ENCODE results near the gene RPS24. TPM values are rescaled to one million over a fixed set of nuclear protein-coding genes. Genes with fewer than 3 reads are reported as not detected.
A peak's percentile ranks its signal among the peaks of the same experiment; 100 is the strongest.

Gene RPS24
- total and polyA plus RNA-seq, 2 of the 13 experiments (the other 11 are each of a cell fraction or from before 2014, with no cell fraction given) = 2,690 to 3,319 TPM

DNA sequence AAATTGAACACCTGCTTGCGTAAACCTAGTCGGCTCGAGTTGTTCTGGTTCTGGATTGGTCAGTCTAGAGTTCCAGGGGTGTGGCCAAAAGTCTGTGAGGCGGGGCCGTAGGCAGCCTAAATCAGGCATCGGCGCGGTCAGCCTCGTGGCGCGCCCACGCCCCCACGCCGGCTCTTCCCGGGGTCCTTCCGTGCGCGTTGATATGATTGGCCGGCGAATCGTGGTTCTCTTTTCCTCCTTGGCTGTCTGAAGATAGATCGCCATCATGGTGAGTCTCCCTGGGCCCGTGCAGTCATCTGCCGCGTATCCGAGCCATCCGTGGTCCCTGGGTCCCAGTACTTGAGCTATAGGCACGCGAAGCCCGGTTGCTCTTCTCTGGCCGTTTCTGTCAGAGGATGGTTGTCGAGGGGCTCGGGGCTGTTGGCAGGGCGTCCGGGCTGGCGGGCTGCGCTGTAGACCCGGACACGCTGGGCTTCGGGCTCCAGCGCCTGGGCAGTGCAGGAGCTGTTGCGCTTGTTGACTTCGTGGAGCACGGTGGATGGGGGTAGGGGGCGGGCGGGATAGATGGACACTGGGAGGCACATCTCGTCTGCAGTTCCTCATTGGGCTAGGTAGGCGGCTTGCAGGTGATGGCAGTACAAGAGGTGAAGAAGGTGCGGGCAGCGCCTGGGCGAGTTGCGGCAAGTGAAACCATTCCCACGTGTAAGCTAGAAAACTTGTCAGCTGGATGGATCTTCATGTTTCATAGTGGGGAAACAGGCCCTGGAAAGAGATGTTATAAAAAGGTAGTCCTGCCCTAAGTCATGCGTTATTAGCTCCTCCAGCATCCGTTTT lies at the start of gene RPS24 (continued):
- TF ChIP-seq TFDP1 (CRISPR knock-in tag; IDR thresholded peaks at IDR 0.05; ENCODE audit: borderline replicate concordance) (no peak), ZNF562 (CRISPR knock-in tag; IDR thresholded peaks at IDR 0.05; ENCODE audit: borderline replicate concordance) (no peak), TOPORS (CRISPR knock-in tag; IDR thresholded peaks at IDR 0.05) (peak; percentile 86; the same call in 1 of the 2 replicates), ZNF841 (CRISPR knock-in tag; IDR thresholded peaks at IDR 0.05; ENCODE audit: borderline replicate concordance) (no peak; the same call in 1 of the 2 replicates), DRAP1 (CRISPR knock-in tag; IDR thresholded peaks at IDR 0.05) (peak; percentile 98), ETV6 (CRISPR knock-in tag; conservative IDR thresholded peaks at IDR 0.05) (no peak), ELK4 (CRISPR knock-in tag; IDR thresholded peaks at IDR 0.05; ENCODE audit: borderline replicate concordance) (no peak), ZSCAN9 (CRISPR knock-in tag; IDR thresholded peaks at IDR 0.05; ENCODE audit: borderline replicate concordance) (0 out of 2 replicates have a peak, but pooled peaks have one; percentile 25), ZNF567 (CRISPR knock-in tag; IDR thresholded peaks at IDR 0.05; ENCODE audit: borderline replicate concordance) (no peak), ZNF687 (CRISPR knock-in tag; IDR thresholded peaks at IDR 0.05) (peak; percentile 86), RXRB (CRISPR knock-in tag; IDR thresholded peaks at IDR 0.05; ENCODE audit: borderline replicate concordance) (peak; percentile 64; the same call in 1 of the 2 replicates), ATM (IDR thresholded peaks at IDR 0.05; ENCODE audit: borderline replicate concordance) (no peak), PAX8 (CRISPR knock-in tag; IDR thresholded peaks at IDR 0.05; ENCODE audit: borderline replicate concordance) (peak; percentile 76; the same call in 1 of the 2 replicates), ZBTB21 (CRISPR knock-in tag; IDR thresholded peaks at IDR 0.05) (no peak), KDM1A (CRISPR knock-in tag; IDR thresholded peaks at IDR 0.05) (no peak), GFI1 (CRISPR knock-in tag; IDR thresholded peaks at IDR 0.05; ENCODE audit: borderline replicate concordance) (peak; percentile 50; the same call in 1 of the 2 replicates), ZNF256 (CRISPR knock-in tag; conservative IDR thresholded peaks at IDR 0.05) (no peak), FOXM1 (CRISPR knock-in tag; IDR thresholded peaks at IDR 0.05) (no peak), ZNF230 (CRISPR knock-in tag; IDR thresholded peaks at IDR 0.05) (no peak), SMC3 (IDR thresholded peaks at IDR 0.05; ENCODE audit: low read length) (no peak)
- TF ChIP-seq, protein P1, sequence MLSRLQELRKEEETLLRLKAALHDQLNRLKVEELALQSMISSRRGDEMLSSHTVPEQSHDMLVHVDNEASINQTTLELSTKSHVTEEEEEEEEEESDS (CRISPR knock-in tag; IDR thresholded peaks at IDR 0.05; ENCODE audit: borderline replicate concordance) = 0 out of 2 replicates have a peak, but pooled peaks have one; percentile 33
- TF ChIP-seq, protein P2, sequence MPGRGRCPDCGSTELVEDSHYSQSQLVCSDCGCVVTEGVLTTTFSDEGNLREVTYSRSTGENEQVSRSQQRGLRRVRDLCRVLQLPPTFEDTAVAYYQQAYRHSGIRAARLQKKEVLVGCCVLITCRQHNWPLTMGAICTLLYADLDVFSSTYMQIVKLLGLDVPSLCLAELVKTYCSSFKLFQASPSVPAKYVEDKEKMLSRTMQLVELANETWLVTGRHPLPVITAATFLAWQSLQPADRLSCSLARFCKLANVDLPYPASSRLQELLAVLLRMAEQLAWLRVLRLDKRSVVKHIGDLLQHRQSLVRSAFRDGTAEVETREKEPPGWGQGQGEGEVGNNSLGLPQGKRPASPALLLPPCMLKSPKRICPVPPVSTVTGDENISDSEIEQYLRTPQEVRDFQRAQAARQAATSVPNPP (CRISPR knock-in tag; IDR thresholded peaks at IDR 0.05) = no peak

Data from HepG2 (cell line).